ENCODE results near the gene ALOX15B. TPM values are rescaled to one million over a fixed set of nuclear protein-coding genes. Genes with fewer than 3 reads are reported as not detected.

The ALOX15B gene
- total and polyA plus RNA-seq, 2 of the 13 experiments (the other 11 are each of a cell fraction or from before 2014, with no cell fraction given): not detected

DNA sequence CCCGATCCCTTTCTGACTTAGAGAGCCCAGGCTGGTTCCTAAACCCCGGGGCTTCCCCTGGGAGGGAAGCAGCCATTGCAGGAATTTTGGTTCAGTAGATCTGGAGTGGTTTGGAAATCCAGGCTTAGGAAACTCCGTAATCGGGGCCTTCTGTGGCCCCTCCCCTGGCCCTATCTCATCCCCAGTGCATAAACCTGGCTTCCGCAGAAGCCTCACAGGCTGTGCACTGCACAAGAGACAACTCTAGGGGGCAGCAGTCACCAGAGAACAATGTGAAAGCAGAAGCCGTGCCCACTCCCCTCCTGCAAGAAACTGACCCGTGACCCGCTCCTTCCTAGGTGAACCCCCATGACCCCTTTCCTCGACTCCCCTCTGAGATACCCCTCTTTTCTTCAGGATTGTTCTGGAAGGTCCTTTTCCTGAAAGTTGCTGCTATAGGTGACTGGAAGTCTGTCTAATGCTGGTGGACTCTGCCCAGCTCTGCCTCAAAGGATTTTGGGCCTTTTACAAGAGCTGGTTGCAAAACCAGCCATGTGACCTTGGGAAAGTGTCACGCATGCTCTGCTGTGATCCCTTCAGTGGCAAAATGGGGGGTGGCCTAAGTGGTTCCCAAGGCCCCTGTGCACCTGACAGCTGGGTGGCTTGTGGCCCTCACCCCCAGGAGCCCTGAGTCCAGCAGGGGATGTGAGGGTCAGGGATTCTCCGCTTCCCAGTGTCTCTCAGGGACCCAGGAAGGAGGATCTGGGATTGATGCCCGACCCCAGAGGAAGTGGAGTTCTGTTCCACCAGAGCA, 22.0 kb upstream of the ALOX15B start (continued):
- TF ChIP-seq LRRFIP1 (CRISPR knock-in tag; conservative IDR thresholded peaks at IDR 0.05): no peak
- TF ChIP-seq ELF4 (CRISPR knock-in tag; IDR thresholded peaks at IDR 0.05; ENCODE audit: borderline replicate concordance): no peak
- TF ChIP-seq NFE2L2 (IDR thresholded peaks at IDR 0.05; ENCODE audit: low read length): no peak
- no peak for TF ChIP-seq BRD4 (CRISPR knock-in tag; IDR thresholded peaks at IDR 0.05)
- no peak for TF ChIP-seq ATF2 (CRISPR knock-in tag; IDR thresholded peaks at IDR 0.05)
- peak; percentile 52 for TF ChIP-seq STAG1 (CRISPR knock-in tag; IDR thresholded peaks at IDR 0.05)
- 0 out of 2 replicates have a peak, but pooled peaks have one; percentile 74 for TF ChIP-seq ZNF678 (CRISPR knock-in tag; IDR thresholded peaks at IDR 0.05)
- TF ChIP-seq NFRKB (IDR thresholded peaks at IDR 0.05): no peak
- no peak for TF ChIP-seq SMARCC2 (IDR thresholded peaks at IDR 0.05)
- TF ChIP-seq, protein P1, sequence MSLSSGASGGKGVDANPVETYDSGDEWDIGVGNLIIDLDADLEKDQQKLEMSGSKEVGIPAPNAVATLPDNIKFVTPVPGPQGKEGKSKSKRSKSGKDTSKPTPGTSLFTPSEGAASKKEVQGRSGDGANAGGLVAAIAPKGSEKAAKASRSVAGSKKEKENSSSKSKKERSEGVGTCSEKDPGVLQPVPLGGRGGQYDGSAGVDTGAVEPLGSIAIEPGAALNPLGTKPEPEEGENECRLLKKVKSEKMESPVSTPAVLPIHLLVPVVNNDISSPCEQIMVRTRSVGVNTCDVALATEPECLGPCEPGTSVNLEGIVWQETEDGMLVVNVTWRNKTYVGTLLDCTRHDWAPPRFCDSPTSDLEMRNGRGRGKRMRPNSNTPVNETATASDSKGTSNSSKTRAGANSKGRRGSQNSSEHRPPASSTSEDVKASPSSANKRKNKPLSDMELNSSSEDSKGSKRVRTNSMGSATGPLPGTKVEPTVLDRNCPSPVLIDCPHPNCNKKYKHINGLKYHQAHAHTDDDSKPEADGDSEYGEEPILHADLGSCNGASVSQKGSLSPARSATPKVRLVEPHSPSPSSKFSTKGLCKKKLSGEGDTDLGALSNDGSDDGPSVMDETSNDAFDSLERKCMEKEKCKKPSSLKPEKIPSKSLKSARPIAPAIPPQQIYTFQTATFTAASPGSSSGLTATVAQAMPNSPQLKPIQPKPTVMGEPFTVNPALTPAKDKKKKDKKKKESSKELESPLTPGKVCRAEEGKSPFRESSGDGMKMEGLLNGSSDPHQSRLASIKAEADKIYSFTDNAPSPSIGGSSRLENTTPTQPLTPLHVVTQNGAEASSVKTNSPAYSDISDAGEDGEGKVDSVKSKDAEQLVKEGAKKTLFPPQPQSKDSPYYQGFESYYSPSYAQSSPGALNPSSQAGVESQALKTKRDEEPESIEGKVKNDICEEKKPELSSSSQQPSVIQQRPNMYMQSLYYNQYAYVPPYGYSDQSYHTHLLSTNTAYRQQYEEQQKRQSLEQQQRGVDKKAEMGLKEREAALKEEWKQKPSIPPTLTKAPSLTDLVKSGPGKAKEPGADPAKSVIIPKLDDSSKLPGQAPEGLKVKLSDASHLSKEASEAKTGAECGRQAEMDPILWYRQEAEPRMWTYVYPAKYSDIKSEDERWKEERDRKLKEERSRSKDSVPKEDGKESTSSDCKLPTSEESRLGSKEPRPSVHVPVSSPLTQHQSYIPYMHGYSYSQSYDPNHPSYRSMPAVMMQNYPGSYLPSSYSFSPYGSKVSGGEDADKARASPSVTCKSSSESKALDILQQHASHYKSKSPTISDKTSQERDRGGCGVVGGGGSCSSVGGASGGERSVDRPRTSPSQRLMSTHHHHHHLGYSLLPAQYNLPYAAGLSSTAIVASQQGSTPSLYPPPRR (CRISPR knock-in tag; IDR thresholded peaks at IDR 0.05; ENCODE audit: borderline replicate concordance): peak; percentile 26; the same call in 1 of the 2 replicates
- TF ChIP-seq MAFK (conservative IDR thresholded peaks at IDR 0.05 in 1 of 2, IDR thresholded peaks at IDR 0.05 in 1 of 2; ENCODE audit: low read length in 2 of 2): no peak
- TF ChIP-seq ZNF777 (CRISPR knock-in tag; IDR thresholded peaks at IDR 0.05): no peak
- no peak for TF ChIP-seq ATF1 (CRISPR knock-in tag; IDR thresholded peaks at IDR 0.05)
- TF ChIP-seq ZNF143 (CRISPR knock-in tag; IDR thresholded peaks at IDR 0.05): 0 out of 2 replicates have a peak, but pooled peaks have one; percentile 42
- TF ChIP-seq TBL1XR1 (IDR thresholded peaks at IDR 0.05; ENCODE audit: borderline replicate concordance, low read length, partially characterized antibody): no peak
- TF ChIP-seq KMT2B (CRISPR knock-in tag; IDR thresholded peaks at IDR 0.05): no peak
- TF ChIP-seq, protein P2, sequence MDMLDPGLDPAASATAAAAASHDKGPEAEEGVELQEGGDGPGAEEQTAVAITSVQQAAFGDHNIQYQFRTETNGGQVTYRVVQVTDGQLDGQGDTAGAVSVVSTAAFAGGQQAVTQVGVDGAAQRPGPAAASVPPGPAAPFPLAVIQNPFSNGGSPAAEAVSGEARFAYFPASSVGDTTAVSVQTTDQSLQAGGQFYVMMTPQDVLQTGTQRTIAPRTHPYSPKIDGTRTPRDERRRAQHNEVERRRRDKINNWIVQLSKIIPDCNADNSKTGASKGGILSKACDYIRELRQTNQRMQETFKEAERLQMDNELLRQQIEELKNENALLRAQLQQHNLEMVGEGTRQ (IDR thresholded peaks at IDR 0.05; ENCODE audit: low read depth, low read length): peak; percentile 56; the same call in 1 of the 2 replicates
- TF ChIP-seq, protein P2 (CRISPR knock-in tag; IDR thresholded peaks at IDR 0.05; ENCODE audit: borderline replicate concordance): peak; percentile 77; the same call in 1 of the 2 replicates
- TF ChIP-seq ZNF598 (CRISPR knock-in tag; IDR thresholded peaks at IDR 0.05; ENCODE audit: borderline replicate concordance): no peak
